Kidney (tissue), 14 donors: ENCODE measurements around the gene SOD1. TPM values are rescaled to one million over a fixed set of nuclear protein-coding genes. Genes with fewer than 3 reads are reported as not detected.
"Not testable (repeated sequence)": the region's sequence is repeated elsewhere in the genome, so short reads cannot be mapped to it uniquely, and the experiment has no call there.

ENCODE experiments used
- DNase-seq, 5 donors: peaks; one replicate each; pipeline ENCODE4 v3.0.0-alpha.2; 2013 to 2020
- FAIRE-seq: peaks from 2 replicates; lab custom pipeline; 2012; peaks lifted over from hg19 to GRCh38; lab: Jason Lieb, UNC
- H3K27ac ChIP-seq, 2 donors: one replicate each; pipeline ENCODE4 v1.7.0; 2013; ENCODE audit warnings: low read depth in 2 of 2, low read length in 2 of 2, inconsistent platforms in 1 of 2
- H3K27me3 ChIP-seq: one replicate; pipeline ENCODE4 v1.7.1; 2013; ENCODE audit warnings: low read length, inconsistent platforms; ENCODE audit not compliant: control insufficient read depth, insufficient read depth
- H3K36me3 ChIP-seq, 3 donors: one replicate each; pipeline versions ENCODE4 v1.7.0 to v1.7.1; 2013; ENCODE audit warnings: low read length in 3 of 3, control low read depth in 1 of 3, inconsistent platforms in 1 of 3; ENCODE audit not compliant: insufficient read depth in 3 of 3, control insufficient read depth in 2 of 3
- H3K4me1 ChIP-seq, 3 donors: one replicate each; pipeline versions ENCODE4 v1.7.0 to v1.7.1; 2013; ENCODE audit warnings: low read length in 3 of 3, inconsistent platforms in 1 of 3, low read depth in 1 of 3; ENCODE audit not compliant: control insufficient read depth in 2 of 3, insufficient read depth in 2 of 3
- H3K4me3 ChIP-seq, 3 donors: one replicate each; pipeline versions ENCODE4 v1.7.0 to v1.8.1; 2013; ENCODE audit warnings: low read length in 3 of 3, control low read depth in 1 of 3, inconsistent platforms in 1 of 3
- H3K9ac ChIP-seq, 3 donors: one replicate each; pipeline versions ENCODE4 v1.7.0 to v1.7.1; 2013; ENCODE audit warnings: low read length in 3 of 3, control low read depth in 1 of 3, inconsistent platforms in 1 of 3
- H3K9me3 ChIP-seq, 3 donors: one replicate each; pipeline versions ENCODE4 v1.7.0 to v1.7.1; 2013; ENCODE audit warnings: low read length in 3 of 3, control low read depth in 1 of 3, inconsistent platforms in 1 of 3; ENCODE audit not compliant: control insufficient read depth in 2 of 3, insufficient read depth in 1 of 3
- intact Hi-C: fragments of 100-400 bp; cut with DNase I; formaldehyde crosslinking; loops from one replicate; pipeline ENCODE4 v1.11.1; 2022
- polyA plus RNA-seq: library from polyadenylated mRNA; stranded (reverse); fragments of 350-450 nt; fragmentation: Illumina TruSeq; extraction: RNeasy Lipid Tissue Mini Kit (QIAGEN cat#74804); gene quantifications from one replicate; pipeline ENCODE4 v1.2.3, GENCODE V29; 2014; ENCODE audit warnings: low read depth, low replicate concordance; ENCODE audit not compliant: insufficient read depth
- total RNA-seq: library from RNA; stranded (reverse); fragmentation: NEBNext Ultra II Directional; extraction: Animal tissue kit (Norgen Biotek cat#: 25700); gene quantifications from one replicate; pipeline ENCODE4 v1.2.1, GENCODE V29; 2021
- TF ChIP-seq, protein P1 (sequence below): IDR thresholded peaks from 3 replicates; pipeline ENCODE4 v1.5.1; 2012; ENCODE audit warnings: mild to moderate bottlenecking, moderate library complexity, borderline replicate concordance; ENCODE audit not compliant: insufficient read depth; ENCODE audit errors: extremely low read depth
- donor health status: control.
- donor health status: control.
- donor health status: control.
- donor health status: control.
- donor health status: control.
- donor health status: DM: yes; HTN: yes; CAD: no.
- donor health status: Normal renal cell carcinoma (clear cell type).

Gene SOD1
- total and polyA plus RNA-seq, 2 donors from 2014 or later, result 243 to 910 TPM

DNA sequence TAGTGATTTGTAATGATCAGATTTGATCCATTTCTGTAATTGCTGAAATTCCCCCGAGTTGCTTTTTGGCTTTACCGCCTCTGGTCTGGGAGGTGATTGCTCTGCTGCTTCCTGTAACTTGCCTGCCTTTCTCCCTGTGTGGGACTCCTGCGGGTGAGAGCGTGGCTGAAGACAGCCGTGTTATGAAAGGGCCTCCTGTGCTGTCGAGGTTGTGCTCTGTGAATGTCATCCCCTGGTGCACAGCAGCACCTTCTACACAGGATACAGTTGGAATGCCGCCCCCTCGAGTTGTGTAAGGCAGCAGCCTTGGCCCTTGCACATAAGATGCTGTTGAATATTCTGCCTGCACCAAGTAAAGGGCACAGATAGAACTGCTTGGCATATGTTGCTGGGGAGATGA, 5.9 kb downstream of the SOD1 start:
- H3K9ac ChIP-seq, result no peak overlapping the region
- H3K9me3 ChIP-seq, result no peaks in the 10 kb centered on the region
- peaks cover 0 to 3% (median 0%) of the 10 kb centered on the region in 3 donors for H3K4me1 ChIP-seq
- H3K27ac ChIP-seq, result no peak overlapping the region
- no peaks in the 10 kb centered on the region for H3K27me3 ChIP-seq
- DNase-seq (no peak), FAIRE-seq (no peak)
- intact Hi-C loops, result no loop called here
- H3K4me3 ChIP-seq, result no peak overlapping the region
- TF ChIP-seq, protein P1, sequence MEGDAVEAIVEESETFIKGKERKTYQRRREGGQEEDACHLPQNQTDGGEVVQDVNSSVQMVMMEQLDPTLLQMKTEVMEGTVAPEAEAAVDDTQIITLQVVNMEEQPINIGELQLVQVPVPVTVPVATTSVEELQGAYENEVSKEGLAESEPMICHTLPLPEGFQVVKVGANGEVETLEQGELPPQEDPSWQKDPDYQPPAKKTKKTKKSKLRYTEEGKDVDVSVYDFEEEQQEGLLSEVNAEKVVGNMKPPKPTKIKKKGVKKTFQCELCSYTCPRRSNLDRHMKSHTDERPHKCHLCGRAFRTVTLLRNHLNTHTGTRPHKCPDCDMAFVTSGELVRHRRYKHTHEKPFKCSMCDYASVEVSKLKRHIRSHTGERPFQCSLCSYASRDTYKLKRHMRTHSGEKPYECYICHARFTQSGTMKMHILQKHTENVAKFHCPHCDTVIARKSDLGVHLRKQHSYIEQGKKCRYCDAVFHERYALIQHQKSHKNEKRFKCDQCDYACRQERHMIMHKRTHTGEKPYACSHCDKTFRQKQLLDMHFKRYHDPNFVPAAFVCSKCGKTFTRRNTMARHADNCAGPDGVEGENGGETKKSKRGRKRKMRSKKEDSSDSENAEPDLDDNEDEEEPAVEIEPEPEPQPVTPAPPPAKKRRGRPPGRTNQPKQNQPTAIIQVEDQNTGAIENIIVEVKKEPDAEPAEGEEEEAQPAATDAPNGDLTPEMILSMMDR, result no peak
- peaks cover 5 to 38% (median 22%) of the 10 kb centered on the region in 3 donors for H3K36me3 ChIP-seq

DNA sequence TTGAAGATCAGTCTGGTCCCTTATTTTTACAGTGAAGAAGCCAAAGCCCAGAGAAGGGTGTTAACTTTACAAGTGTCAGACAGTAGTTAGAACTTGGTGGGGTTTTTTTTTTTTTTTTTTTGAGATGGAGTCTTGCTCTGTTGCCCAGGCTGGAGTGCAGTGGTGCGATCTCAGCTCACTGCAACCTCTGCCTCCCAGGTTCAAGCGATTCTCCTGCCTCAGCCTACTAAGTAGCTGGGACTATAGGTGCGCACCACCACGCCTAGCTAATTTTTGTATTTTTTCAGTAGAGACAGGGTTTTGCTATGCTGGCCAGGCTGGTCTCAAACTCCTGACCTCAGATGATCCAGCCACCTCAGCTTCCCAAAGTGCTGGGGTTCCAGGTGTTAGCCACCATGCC, 6.4 kb downstream of the SOD1 start:
- DNase-seq, H3K4me1 ChIP-seq, H3K9me3 ChIP-seq, H3K27me3 ChIP-seq, H3K4me3 ChIP-seq, H3K27ac ChIP-seq, H3K9ac ChIP-seq, FAIRE-seq, intact Hi-C loops: not testable (repeated sequence)
- peaks cover 5 to 41% (median 22%) of the 10 kb centered on the region in 3 donors for H3K36me3 ChIP-seq

DNA sequence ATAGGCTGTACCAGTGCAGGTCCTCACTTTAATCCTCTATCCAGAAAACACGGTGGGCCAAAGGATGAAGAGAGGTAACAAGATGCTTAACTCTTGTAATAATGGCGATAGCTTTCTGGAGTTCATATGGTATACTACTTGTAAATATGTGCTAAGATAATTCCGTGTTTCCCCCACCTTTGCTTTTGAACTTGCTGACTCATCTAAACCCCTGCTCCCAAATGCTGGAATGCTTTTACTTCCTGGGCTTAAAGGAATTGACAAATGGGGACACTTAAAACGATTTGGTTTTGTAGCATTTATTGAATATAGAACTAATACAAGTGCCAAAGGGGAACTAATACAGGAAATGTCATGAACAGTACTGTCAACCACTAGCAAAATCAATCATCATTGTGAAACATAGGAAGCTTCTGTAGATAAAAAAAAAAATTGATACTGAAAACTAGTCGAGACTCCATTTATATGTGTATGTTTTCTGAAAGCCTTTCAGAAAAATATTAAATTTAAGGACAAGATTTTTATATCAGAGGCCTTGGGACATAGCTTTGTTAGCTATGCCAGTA, 7.0 kb downstream of the SOD1 start:
- Histone ChIP-seq H3K27me3 (no peaks in the 10 kb centered on the region), H3K36me3 (peaks cover 8 to 41% (median 26%) of the 10 kb centered on the region in 3 donors), H3K4me1 (no peaks in the 10 kb centered on the region), H3K4me3 (no peak overlapping the region), H3K9ac (no peak overlapping the region), H3K9me3 (no peaks in the 10 kb centered on the region), H3K27ac (no peak overlapping the region)
- no peak for FAIRE-seq
- no peak for DNase-seq
- intact Hi-C loops, result no loop called here
- TF ChIP-seq, protein P1, result no peak

DNA sequence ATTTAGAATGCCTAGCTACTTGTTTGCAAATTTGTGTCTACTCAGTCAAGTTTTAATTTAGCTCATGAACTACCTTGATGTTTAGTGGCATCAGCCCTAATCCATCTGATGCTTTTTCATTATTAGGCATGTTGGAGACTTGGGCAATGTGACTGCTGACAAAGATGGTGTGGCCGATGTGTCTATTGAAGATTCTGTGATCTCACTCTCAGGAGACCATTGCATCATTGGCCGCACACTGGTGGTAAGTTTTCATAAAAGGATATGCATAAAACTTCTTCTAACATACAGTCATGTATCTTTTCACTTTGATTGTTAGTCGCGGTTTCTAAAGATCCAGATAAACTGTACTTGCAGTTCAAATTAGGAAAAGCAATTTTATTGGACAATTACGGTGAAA, 7.6 kb downstream of the SOD1 start:
- DNase-seq (no peak), FAIRE-seq (no peak)
- no peaks in the 10 kb centered on the region for H3K9me3 ChIP-seq
- TF ChIP-seq, protein P1, result no peak
- H3K4me3 ChIP-seq, result no peak overlapping the region
- H3K27ac ChIP-seq, result no peak overlapping the region
- no peaks in the 10 kb centered on the region for H3K27me3 ChIP-seq
- H3K4me1 ChIP-seq, result no peaks in the 10 kb centered on the region
- no peak overlapping the region for H3K9ac ChIP-seq
- H3K36me3 ChIP-seq, result peaks cover 8 to 41% (median 26%) of the 10 kb centered on the region in 3 donors
- intact Hi-C loops, result no loop called here
